Suppressor macrophage treated with lipopolysaccharide for 1 hour (primary cell): ENCODE data around the gene EPB42.
"Not testable (repeated sequence)": the region's sequence is repeated elsewhere in the genome, so short reads cannot be mapped to it uniquely, and the experiment has no call there.

Experiments used
- DNase-seq, 3 donors: peaks; one replicate each; pipeline ENCODE4 v3.0.0-alpha.2; 2020 to 2022

EPB42 gene

GRCh38 chr15:43210807-43211206 lies 10.0 kb downstream of the EPB42 start:
- DNase-seq: no peak

GRCh38 chr15:43210172-43210745 lies 10.6 kb downstream of the EPB42 start:
- DNase-seq: no peak

GRCh38 chr15:43209059-43209824 lies 11.6 kb downstream of the EPB42 start:
- DNase-seq: peak in 1 of 3 donors; percentile 31

GRCh38 chr15:43208052-43209002 lies 12.5 kb downstream of the EPB42 start:
- DNase-seq: no peak

GRCh38 chr15:43207024-43207423 lies 13.8 kb downstream of the EPB42 start:
- DNase-seq: no peak

- no peak for DNase-seq
These were observed 14.8 kb downstream of the EPB42 start for GRCh38 chr15:43206054-43206453.

GRCh38 chr15:43204016-43204901 lies 16.6 kb downstream of the EPB42 start:
- DNase-seq: peak; percentile 72 to 80 (median 79)

- no peak for DNase-seq
These were observed 20.8 kb downstream of the EPB42 start for GRCh38 chr15:43199945-43200488.

GRCh38 chr15:43198992-43199391 lies 21.8 kb downstream of the EPB42 start:
- no peak for DNase-seq

- not testable (repeated sequence) for DNase-seq
These were observed 22.3 kb downstream of the EPB42 start for GRCh38 chr15:43198556-43198955.

GRCh38 chr15:43197773-43198172 lies 23.0 kb downstream of the EPB42 start:
- not testable (repeated sequence) for DNase-seq

- no peak for DNase-seq
These were observed 23.9 kb downstream of the EPB42 start for GRCh38 chr15:43196760-43197548.

- no peak for DNase-seq
These were observed 26.0 kb downstream of the EPB42 start for GRCh38 chr15:43194795-43195194.

GRCh38 chr15:43193710-43194109 lies 27.1 kb downstream of the EPB42 start:
- DNase-seq: no peak

GRCh38 chr15:43190178-43190577 lies 30.6 kb downstream of the EPB42 start:
- no peak for DNase-seq

GRCh38 chr15:43189296-43189695 lies 31.5 kb downstream of the EPB42 start:
- DNase-seq: no peak

GRCh38 chr15:43187544-43188155 lies 33.2 kb downstream of the EPB42 start:
- DNase-seq: peak; percentile 69 to 80 (median 77)

- DNase-seq: peak in 2 of 3 donors; percentile 24 to 33
These were observed 34.8 kb downstream of the EPB42 start for GRCh38 chr15:43186003-43186353.

- DNase-seq: peak; percentile 91 to 96 (median 92)
These were observed 35.4 kb downstream of the EPB42 start, which contains the start of gene CCNDBP1 for GRCh38 chr15:43185157-43186002. CCNDBP1 (plus strand) TSS chr15:43185403; CDS start chr15:43185499, 96 bp downstream.
